GM15510 (cell line): Measurements from ENCODE around the gene PCDHB8.
"Not testable (repeated sequence)": the region's sequence is repeated elsewhere in the genome, so short reads cannot be mapped to it uniquely, and the experiment has no call there.

Experiments
- POLR2A ChIP-seq: IDR thresholded peaks from 3 replicates; pipeline ENCODE4 v1.6.1; 2011; ENCODE audit warnings: borderline replicate concordance; ENCODE audit not compliant: insufficient read length; ENCODE audit errors: extremely low read depth

Gene PCDHB8

DNA sequence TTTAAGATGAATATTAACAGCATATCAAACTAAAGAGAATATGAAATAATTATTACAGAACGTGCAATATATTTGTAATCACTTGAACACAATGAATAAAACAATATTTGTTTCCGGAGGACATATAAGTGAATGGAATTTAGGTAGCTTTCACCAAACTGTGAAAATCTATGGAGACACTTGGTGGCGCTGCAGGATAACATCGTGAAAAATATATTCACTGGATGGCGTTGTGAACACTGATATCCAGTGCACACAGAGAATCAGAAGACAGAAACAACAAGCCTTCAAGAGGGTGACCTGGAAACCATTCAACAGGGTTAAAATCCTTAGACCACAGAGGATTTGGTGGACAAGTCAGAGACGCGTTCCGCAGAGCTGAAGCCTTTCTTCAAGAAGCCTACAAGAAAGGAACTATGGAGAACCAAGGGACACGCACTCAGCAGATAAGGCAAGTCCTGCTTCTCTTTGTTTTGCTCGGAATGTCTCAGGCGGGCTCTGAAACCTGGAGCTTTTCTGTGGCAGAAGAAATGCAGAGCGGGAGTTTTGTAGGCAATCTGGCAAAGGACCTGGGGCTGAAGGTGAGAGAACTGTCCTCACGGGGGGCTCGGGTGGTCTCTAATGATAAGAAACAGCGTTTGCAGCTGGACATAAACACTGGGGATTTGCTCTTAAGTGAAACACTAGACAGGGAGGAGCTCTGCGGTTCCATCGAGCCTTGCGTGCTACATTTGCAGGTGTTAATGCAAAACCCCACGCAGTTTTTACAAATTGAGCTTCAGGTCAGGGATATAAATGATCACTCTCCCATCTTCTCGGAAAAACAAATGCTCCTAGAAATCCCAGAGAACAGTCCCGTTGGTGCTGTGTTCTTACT, 22.0 kb downstream of the PCDHB8 start, which contains the start of gene PCDHB11:
TSS of gene PCDHB11 (plus strand) at position 269 of the 877 bp plus-strand sequence. CDS start at position 417, 148 bp downstream.
- no peak for TF ChIP-seq POLR2A

- no peak for TF ChIP-seq POLR2A
Measured at GRCh38 chr5:141208478-141208877, 30.9 kb downstream of the PCDHB8 start, which contains the start of gene PCDHB12. Gene PCDHB12, plus strand, starts transcription at chr5:141208719. Its CDS starts 189 bp downstream, at chr5:141208908.

- TF ChIP-seq POLR2A, result not testable (repeated sequence)
Measured at GRCh38 chr5:141213656-141214339, 36.2 kb downstream of the PCDHB8 start, which contains the start of gene PCDHB13. Gene PCDHB13, plus strand, starts transcription at chr5:141213919. Its CDS starts 205 bp downstream, at chr5:141214124.

GRCh38 chr5:141223112-141223783, 45.7 kb downstream of the PCDHB8 start, which contains the start of gene PCDHB14:
Gene PCDHB14, plus strand, starts transcription at chr5:141223343. Its CDS starts 163 bp downstream, at chr5:141223506.
- TF ChIP-seq POLR2A, result no peak
